ENCODE measurements around the gene SLC16A3. TPM values are rescaled to one million over a fixed set of nuclear protein-coding genes. Genes with fewer than 3 reads are reported as not detected.

Gene SLC16A3
- total and polyA plus RNA-seq, 9 of the 15 experiments (the other 6 are each of a cell fraction or from before 2014, with no cell fraction given): 0.11 to 5.4 (median 1.2) TPM; not detected in 2

- TF ChIP-seq ZNF592 (IDR thresholded peaks at IDR 0.05): peak; percentile 92
- no peak for TF ChIP-seq ZNF184 (CRISPR knock-in tag; IDR thresholded peaks at IDR 0.05)
- no peak for TF ChIP-seq DDX20 (tag; IDR thresholded peaks at IDR 0.05; ENCODE audit: low read depth)
- no peak for TF ChIP-seq ZNF830 (CRISPR knock-in tag; IDR thresholded peaks at IDR 0.05)
- TF ChIP-seq ZNF133 (CRISPR knock-in tag; IDR thresholded peaks at IDR 0.05): no peak
- TF ChIP-seq SIN3A (IDR thresholded peaks at IDR 0.05; ENCODE audit: borderline replicate concordance in 2 of 2, control insufficient read depth in 1 of 2, low read depth in 2 of 2, low read length in 2 of 2): 0 out of 4 replicates have a peak, but pooled peaks of 1 of the 2 experiments have one; percentile 34
- no peak for TF ChIP-seq ZSCAN29 (IDR thresholded peaks at IDR 0.05)
- peak; percentile 85 for TF ChIP-seq HNRNPLL (IDR thresholded peaks at IDR 0.05; ENCODE audit: low read depth, low read length, poor library complexity, severe bottlenecking)
- TF ChIP-seq KLF1 (tag; IDR thresholded peaks at IDR 0.05): peak; percentile 71; the same call in 1 of the 2 replicates
- no peak for TF ChIP-seq POLR3G (IDR thresholded peaks at IDR 0.05; ENCODE audit: extremely low read depth, insufficient read length, insufficient replicate concordance)
- TF ChIP-seq SMARCA4 (IDR thresholded peaks at IDR 0.05): no peak
- peak; percentile 56; the same call in 1 of the 2 replicates for TF ChIP-seq AFF4 (CRISPR knock-in tag; IDR thresholded peaks at IDR 0.05)
- TF ChIP-seq ZBTB11 (CRISPR knock-in tag; IDR thresholded peaks at IDR 0.05): peak in 1 of 3 experiments; percentile 79; a peak in 1 of 6 replicates
- TF ChIP-seq COPS2 (conservative IDR thresholded peaks at IDR 0.05): no peak
- TF ChIP-seq LCOR (CRISPR knock-in tag; IDR thresholded peaks at IDR 0.05): peak; percentile 54; the same call in 1 of the 2 replicates
Measured at GRCh38 chr17:82230609-82231311, 1.9 kb downstream of the SLC16A3 start (continued).
